HG03575 (cell line): Measurements from ENCODE around the gene ELOB.

ENCODE experiments used
- ATAC-seq: cut with Tn5 transposase; IDR thresholded peaks from one replicate; pipeline ENCODE4 v1.9.1; 2021; ENCODE audit not compliant: unreplicated experiment, insufficient number of reproducible peaks, low FRiP score; ENCODE audit errors: extremely low read depth

Gene ELOB

DNA sequence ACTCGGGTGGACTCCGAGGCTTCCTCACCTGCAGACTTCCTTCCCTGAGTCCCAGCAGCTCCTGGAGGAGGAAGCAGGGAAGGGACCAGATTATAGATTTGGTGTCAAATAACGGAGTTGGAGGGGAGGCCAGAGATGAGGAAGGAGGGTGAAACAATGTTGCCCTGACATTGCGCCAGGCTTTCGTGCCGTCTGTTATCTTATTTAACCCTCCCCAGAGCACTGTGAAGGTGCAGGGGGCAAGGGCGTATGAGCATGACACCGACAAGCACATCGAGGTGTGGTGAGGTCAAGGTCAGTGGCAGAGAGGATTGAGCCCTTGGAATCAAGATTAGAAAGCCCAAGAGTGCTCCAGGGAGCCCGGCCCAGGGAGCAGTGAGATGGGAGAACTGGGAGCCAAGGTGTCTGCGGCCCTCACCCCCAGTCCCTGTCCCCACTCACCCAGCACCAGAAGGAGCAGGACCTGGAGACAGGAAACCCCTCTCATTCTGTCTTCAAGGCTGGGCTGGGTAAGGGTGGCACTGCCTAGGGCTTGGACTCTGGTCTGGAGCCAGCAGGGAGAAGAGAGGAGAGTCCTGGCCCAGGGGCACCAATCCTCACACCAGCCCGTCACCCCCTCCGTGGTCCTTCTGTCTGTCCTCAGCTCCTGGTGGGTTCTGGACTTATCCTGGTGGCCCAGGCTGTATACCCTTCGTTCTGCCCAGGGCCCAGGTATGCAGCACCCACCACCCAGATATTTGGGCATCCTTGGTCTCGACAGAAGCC is 9.2 kb upstream of the ELOB start:
- ATAC-seq, result no peak

DNA sequence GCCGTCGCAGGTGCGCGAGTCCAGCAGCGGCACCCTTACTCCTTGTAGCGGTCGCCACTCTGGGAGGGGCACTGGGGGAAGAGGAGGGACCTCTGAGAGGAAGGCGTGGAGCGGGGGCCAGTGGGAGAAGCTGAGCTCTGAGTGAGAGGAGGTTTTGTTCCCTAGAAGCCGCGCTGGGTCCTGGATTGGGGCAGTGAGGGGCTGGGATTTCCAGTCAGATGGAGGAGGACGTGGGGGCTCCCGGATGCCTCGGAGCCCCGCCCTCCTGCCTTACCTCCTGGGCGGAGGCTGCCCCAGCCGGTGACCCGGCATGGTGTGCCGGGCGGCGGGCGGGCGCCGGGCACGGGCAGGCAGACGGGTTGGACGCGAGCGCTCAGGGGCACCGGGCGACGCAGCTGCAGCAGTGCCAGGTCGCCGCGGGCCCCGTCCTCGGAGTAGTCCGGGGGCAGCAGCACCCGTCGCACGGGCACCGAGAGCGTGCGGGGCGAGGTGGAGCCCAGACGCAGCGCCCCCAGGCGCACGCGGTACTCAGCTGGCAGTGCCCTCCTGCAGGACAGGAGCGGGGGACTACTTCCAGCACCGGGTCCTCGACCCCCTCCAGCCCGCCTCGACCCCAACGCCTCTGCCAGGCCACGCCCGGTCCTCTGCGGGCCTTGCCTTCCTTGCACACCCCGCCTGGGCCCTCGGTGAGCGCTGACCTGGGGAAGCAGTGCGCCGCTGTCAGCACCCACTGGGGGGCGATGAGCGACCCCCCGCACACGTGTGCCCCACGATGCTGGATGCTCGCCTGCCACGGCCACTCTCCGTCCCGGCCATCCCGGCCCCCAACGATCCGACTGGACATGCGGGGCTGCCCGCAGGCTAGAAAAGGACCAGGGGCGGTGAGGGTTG is 8.3 kb upstream of the ELOB start:
- ATAC-seq, result no peak

DNA sequence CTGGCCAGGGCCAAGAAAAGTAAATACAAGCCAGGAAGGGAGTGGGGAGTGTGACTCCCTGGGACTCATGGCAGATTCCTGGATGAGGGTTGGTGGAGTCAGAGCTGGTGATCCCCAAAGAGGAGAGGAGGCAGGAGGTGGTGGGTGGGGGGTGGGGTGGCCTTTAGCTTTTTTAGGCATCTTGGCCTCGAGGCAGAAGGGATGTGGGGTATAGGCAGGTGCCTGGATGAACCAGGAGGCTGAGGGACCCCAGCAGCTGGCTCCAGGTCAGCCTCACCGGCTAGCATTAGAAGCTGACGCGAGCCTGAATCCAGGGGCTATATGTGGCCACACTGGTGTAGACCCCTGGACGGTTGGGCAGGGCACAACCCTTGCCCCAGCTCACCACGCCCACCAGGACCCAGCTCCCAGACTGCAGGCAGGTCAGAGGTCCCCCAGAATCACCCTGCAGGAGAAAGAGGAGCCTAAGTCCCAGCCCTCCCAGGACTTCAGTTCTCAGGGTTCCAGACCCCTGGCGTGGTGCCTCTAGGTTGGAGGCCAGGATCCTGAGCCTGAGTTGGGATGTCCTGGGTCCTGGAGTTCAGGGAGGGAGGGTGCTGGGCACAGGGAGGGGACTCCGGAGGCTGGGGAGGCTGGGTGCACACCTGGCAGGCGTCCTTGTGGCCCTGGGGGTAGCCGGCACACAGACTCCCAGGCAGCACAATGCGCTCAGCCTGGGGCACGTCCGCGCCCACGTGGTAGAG is 7.4 kb upstream of the ELOB start:
- no peak for ATAC-seq

DNA sequence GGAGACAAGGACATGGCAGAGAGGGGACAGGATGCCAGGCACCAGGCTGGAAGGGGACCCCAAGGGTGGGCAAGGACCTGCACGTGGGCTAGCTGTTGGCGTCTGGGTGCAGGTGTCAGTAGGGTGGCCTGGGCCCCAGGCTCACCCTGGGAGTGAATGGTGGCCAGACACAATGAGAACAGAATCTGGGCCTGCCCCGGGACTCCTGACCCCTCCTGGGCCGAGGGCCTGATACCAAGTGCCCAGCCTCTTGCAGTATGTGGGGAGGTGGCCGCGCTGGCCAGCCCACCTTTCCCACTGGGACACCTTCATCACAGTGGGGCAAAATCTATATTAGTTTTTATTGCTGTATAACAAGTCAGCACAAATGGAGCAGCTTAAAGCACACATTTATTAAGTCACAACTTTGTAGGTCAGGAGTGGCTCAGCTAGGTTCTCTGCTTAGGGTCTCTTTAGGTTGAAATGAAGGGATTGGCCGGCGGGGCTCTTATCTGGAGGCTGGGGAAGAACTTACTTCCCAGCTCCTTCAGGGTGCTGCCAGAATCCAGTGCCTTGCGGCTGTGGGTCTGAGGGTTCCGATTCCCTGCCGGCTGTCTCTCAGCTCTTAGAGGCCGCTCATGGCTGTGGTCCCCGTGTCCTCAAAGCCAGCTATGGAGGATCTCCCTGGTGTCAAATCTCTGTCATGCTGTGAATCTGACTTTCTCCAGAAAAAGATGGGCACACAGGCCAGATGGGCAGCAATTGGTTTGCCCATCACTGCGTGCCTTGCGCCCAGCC is 6.7 kb upstream of the ELOB start:
- ATAC-seq, result no peak

DNA sequence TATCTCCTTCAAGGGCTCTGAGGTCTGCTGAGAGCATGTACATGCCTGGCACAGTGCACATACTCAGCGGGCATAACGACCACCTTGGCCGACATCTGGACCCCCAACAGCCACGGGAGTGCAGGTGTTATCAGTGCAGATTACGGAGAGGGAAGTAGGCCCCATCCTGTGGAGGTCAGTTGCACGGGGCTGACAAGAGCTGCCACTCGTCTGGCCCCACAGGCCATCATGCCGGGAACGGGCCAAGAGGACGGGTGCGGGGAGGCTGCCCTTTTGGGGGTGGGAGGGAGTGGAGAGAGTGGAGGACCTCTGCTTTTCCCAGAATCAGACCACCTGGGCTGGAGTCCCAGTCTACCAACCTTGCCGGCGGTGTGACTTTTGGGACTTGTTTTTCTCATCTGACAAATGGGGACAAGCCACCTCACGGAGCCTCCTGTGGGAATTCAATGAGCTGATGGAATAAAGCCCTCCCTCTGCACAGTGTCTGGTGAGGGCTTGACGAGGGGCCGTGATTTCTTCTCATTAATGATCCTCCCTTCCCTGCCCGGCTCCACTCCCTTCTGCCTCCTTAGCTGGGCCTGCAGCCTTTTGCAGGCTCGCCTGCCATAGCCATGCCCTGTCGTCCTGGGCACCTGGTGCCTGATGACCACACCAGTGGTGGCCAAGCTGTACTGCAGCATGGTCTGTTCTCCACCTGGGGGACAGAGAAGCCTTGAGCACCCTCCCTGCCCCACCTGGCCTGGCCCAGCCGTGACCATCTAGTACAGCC is 5.7 kb upstream of the ELOB start:
- ATAC-seq, result no peak

DNA sequence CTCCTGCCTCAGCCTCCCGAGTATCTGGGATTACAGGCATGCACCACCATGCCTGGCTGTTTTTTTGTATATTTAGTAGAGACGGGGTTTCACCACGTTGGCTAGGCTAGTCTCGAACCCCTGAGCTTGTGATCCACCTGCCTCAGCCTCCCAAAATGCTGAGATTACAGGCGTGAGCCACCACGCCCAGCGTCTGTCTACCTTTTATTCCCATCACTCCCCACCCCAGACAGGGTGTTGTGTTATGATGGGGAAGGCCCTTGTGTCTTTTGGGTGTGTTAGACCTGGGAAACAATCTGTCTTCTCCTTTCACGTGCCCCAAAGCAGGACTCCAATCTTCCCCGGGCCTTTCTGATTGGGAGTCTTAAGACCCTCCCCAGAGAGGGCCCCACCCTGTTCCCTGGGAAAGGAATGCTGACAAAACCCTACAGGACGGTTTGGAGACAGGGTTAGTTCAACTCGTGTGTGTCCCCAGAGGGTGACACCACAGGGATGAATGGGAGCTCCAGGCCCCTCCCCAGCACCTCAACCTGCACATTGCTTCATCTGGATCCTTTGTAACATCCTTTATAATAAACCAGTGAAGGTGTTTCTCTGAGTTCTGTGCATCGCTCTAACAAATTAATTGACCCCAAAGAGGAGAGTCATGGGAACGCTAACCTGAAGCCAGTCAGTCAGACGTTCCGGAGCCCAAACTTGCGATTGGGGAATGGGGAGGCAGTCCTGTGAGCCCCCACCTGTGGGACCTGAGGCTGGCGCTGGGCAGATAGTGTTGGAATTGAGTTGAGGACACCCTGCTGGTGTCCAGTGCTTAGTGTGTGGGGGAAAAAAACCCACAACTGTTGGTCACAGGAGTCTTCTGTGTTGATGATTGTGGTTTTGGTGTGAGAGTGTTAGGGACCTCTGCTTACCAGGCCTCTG is 3.2 kb upstream of the ELOB start:
- ATAC-seq, result no peak

DNA sequence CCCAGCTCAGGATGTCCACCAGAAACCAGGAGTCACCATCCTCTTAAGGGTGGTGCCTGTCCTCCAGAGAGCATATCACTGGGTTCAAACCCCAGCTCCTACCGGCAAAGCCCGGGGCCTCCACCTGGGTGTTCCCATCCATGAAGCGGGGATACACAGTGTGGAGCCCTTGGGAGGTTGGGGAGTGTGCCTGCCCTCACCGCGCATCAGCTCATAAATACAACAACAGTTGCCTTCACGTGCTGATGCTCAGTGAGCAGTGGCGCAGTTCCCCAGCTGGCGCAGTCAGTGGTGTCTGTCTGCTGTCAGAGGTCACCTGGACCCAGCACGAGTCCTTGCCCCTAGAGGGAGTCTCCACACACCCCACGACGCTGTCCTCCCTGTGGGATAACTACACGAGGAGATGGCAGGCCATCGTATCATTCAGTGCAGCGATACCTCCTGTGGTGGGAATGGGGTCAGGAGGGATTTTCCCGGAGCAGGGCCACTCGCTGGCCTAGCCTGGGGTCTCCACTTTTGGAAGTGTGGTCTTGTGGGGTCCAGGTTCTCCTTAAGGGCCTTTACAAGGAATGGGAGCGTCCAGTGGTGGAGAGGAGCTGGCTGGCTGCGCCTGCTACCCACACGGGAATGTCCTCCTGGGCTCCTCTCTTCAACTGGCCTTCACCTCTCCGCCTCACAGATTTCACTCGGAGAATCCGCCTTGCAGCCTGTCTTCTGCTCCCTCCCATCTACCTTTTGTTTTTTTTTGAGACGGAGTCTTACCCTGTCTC is 2.3 kb upstream of the ELOB start:
- ATAC-seq, result no peak

DNA sequence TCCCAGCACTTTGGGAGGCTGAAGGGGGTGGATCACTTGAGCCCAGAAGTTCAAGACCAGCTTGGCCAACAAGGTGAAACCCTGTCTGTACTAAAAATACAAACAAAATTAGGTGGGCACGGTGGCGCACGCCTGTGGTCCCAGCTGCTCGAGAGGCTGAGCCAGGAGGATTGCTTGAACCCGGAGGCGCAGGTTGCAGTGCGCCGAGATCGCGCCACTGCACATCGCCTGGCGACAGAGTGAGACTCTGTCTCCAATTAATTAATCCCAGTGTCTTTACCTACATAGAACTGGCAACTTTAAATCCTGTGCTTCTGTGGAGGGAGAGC is 1.5 kb upstream of the ELOB start:
- ATAC-seq, result no peak

DNA sequence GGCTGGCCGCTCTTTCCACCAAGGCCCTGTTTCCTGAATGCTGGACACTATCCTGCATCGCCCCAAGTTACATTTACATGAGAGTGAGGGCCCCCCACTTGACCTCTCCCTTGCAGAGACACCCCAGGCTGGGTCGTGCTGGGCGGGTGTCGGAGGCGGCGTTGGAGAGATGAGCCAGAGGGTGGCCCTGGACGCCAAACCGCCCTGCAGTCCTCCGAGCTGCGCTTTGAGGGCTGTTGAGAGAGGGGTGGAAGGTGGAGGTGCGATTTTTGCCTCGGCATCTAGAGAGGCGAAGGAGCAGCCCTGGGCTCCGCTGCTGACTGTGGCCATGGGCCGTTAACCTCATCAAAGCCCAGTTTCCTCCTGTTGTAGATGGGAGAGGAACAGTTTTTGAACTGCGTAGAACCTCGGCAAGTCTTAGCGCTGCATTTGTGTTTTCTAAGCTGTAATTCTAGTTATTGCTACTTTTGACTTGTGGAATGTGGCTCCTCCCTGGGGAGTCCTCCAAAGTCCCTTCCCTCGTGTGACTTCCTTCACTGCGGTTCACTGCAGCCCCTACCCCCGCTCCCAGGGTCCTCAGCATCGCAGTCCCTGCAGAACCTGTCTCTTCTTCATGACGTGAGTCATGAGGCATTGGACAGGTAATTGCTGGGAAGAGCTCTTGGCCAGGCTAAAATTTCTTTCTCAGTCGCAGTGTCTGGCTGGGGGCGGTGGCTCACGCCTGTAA is 986 bp upstream of the ELOB start:
- no peak for ATAC-seq

DNA sequence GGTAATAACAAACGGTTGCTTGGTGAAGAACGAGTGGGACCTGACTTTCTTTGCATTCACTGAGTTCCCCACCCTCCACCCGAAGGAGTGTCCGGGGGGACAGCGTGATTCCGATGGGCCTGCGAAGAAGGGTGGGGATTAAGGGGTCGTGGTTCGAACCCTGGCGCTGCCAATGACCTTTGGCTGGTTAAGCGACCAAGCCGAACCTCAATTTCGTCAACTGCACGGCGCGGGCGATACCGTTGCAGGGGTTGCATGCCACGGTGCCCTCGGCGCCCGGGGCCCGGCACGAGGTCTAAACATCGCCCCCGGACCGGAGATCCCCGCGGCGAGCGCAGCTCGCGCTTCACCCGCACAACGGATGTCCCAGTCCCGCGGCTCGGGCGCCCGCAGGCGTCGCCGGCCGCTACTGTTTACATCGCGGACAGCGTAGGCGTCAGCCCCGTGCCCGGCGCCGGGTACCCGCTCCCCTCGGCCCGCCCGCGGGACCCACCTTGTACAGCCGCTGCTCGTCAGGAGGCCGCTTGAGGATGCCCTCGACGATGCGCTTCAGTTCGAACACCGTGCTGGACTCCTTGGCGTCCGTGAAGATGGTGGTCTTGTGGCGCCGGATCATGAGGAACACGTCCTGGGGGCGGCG is 460 bp downstream of the ELOB start:
- no peak for ATAC-seq

DNA sequence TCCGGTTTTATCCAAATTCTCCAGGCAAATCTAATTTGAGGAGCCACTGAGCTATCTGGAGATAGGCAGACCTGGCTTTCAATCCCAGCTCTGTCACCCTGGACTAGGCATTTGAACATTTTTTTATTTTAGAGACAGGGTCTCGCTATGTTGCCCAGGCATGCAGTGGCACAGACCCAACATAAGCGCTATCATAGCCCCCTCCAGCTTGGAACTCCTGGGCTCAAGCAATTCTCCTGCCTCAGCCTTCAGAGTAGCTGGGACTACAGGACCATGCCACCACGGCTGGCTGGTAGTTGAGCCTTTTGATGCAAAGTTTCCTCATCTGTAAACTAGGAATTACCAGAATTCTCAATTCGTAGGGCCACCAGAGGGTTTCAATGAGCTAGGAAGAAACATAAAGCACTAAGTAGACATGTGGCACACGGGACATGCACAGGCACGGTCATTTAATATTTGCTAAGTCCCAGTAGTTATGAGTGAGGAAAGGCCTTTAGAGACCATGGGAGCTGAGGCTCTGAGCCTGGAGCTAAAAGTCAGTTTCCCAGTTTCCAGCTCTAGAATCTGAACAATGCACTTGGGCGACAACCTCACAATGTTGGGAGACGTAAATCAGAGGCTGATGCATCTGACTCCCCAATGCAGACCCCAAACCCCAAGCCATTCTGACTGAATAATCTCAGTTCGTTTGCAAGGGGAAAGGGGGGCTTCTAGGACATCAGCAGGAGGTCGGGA is 1.1 kb downstream of the ELOB start:
- ATAC-seq, result no peak

DNA sequence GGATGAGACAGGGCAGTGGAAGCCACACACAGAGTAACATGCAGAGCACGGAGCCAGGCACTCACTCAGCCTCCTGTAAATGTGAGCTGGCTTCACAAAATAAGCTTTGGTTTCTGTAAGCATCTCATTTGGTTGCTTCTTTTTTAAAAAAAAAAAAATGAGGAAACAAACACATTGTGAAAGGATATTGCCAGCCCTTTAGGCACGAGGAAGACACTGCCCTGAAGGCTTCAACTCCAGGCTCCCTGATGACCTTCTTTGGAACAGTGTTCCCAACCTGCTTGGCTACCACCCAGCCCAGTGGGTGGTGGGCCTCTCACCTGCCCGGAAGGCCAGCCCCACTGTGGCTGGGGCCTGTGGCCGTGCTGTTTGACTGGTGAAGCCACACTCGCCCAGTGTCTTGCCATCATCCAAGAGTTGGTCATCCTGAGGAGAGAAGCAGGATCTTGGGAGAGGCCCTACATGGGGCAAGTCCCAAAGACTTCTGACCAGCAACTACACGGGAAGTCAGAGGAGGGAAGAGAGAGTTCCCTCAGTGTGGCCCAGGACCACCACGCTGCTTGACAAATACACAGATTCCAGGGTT is 1.9 kb downstream of the ELOB start:
- ATAC-seq, result no peak

DNA sequence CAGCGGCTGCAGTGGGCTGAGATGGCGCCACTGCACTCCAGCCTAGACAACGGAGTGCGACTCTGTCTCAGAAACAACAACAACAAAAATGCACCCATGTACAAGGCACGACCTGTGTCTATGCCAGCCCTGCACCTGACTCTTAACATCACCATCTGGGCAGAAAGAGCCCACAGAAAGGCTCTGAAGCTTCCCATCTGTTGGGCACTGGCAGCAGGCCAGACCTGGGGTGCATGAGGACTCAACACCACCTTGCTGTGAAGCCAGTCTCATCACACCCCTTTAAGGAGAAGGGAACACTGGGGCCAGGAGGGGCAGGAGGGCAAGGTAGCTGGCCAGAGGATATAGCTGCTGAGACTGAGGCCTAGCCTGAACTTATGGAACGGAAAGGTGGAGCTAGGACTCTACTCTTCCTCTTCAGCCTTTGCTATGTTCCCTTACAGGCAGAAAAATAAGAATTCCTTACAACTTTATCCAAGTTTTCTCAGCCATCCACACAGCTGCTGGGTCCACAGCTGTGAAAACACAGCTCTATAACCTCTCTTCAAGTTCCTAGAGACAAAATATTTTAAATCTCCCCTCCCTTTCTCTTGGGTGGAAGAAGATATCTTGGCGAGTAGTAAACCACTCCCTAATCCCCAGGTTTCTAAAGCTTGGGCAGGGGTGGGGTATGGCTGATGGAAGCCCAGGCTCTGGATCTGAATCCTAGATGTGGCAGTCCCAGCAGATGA is 2.8 kb downstream of the ELOB start:
- ATAC-seq, result no peak
